Endothelial cell of umbilical vein (primary cell): Measurements from ENCODE around the gene F2. TPM values are rescaled to one million over a fixed set of nuclear protein-coding genes. Genes with fewer than 3 reads are reported as not detected.

ENCODE experiments used
- BruUV-seq: library from RNA; stranded (reverse); fragments of 400-500 nt; replicated peaks from 2 replicates; lab custom pipeline; 2021; lab: Mats Ljungman, UMichigan
- CTCF ChIA-PET: fragments of 300-600, 350-600 bp; sonication (Branson Sonifier 250); formaldehyde crosslinking; loops from one replicate; lab custom pipeline; 2021; ENCODE audit warnings: antibody characterized with exemption, inconsistent platforms; lab: Charles Lee
- POLR2A ChIA-PET: fragments of 300-600, 350-600 bp; sonication (Branson Sonifier 250); formaldehyde crosslinking; loops from one replicate; lab custom pipeline; 2021; ENCODE audit warnings: antibody characterized with exemption, inconsistent platforms; lab: Charles Lee
- DNase-seq: peaks from one replicate; pipeline ENCODE4 v3.0.0-alpha.2; 2011; ENCODE audit warnings: low read depth, low spot score
- FAIRE-seq: peaks from 2 replicates; lab custom pipeline; 2011; peaks lifted over from hg19 to GRCh38; lab: Jason Lieb, UNC
- H2AFZ ChIP-seq: 2 replicates; pipeline ENCODE4 v1.6.0; 2012; ENCODE audit warnings: low read depth, low read length, control low read depth, inconsistent platforms
- H3K27ac ChIP-seq: 2 replicates; pipeline ENCODE4 v1.5.1; 2011; ENCODE audit warnings: low read depth, mild to moderate bottlenecking, control low read depth, low read length, moderate library complexity; ENCODE audit not compliant: insufficient read depth
- H3K27me3 ChIP-seq, 2 experiments: 2 replicates each; pipeline versions ENCODE4 v1.6.0 to v1.6.1; 2011; ENCODE audit warnings: low read length in 2 of 2, mixed read lengths in 1 of 2; ENCODE audit not compliant: control insufficient read depth in 2 of 2, insufficient read depth in 2 of 2
- H3K36me3 ChIP-seq, 2 experiments: 2 replicates in 1 of 2; 3 replicates in 1 of 2; pipeline ENCODE4 v1.5.1; 2011; ENCODE audit warnings: low read length in 2 of 2, mild to moderate bottlenecking in 1 of 2, moderate library complexity in 1 of 2; ENCODE audit not compliant: control insufficient read depth in 2 of 2, insufficient read depth in 2 of 2; ENCODE audit errors: extremely low read depth in 1 of 2
- H3K4me1 ChIP-seq: 3 replicates; pipeline ENCODE4 v1.5.1; 2011; ENCODE audit warnings: mild to moderate bottlenecking, low read length; ENCODE audit not compliant: control insufficient read depth, insufficient read depth; ENCODE audit errors: extremely low read depth
- H3K4me2 ChIP-seq: 2 replicates; pipeline ENCODE4 v1.6.1; 2011; ENCODE audit warnings: low read length, control low read depth, mixed read lengths; ENCODE audit not compliant: insufficient read depth
- H3K4me3 ChIP-seq, 3 experiments: fragments of 200-600 bp in 1 of 3; sonication (generic), shearing (Covaris generic) in 1 of 3; replicated peaks in 1 of 3; 2 replicates each; pipeline ENCODE4 v1.5.1; 2011 to 2016; ENCODE audit warnings: control low read depth in 3 of 3, low read length in 3 of 3, mild to moderate bottlenecking in 2 of 3, inconsistent platforms in 1 of 3, low read depth in 1 of 3, moderate library complexity in 1 of 3; ENCODE audit not compliant: insufficient read depth in 1 of 3
- H3K79me2 ChIP-seq: 2 replicates; pipeline ENCODE4 v1.6.0; 2012; ENCODE audit warnings: low read length, inconsistent platforms; ENCODE audit not compliant: control insufficient read depth, insufficient read depth
- H3K9ac ChIP-seq: replicated peaks from 2 replicates; pipeline ENCODE3; 2011; ENCODE audit warnings: low read length, control low read depth; ENCODE audit not compliant: insufficient read depth; ENCODE audit errors: extremely low read depth
- H3K9me1 ChIP-seq: replicated peaks from 3 replicates; pipeline ENCODE4 v1.6.0; 2011; ENCODE audit warnings: mild to moderate bottlenecking, low read length; ENCODE audit not compliant: control insufficient read depth, insufficient read depth; ENCODE audit errors: extremely low read depth
- H3K9me3 ChIP-seq: replicated peaks from 2 replicates; pipeline ENCODE4 v1.5.1; 2012; ENCODE audit warnings: low read length, inconsistent platforms; ENCODE audit not compliant: control insufficient read depth, insufficient read depth
- H4K20me1 ChIP-seq: replicated peaks from 2 replicates; pipeline ENCODE3; 2011; ENCODE audit warnings: mild to moderate bottlenecking, low read length; ENCODE audit not compliant: control insufficient read depth, insufficient read depth; ENCODE audit errors: extremely low read depth
- CTCF ChIP-seq, 2 donors: IDR thresholded peaks; 1 replicate in 1 of 2; 2 replicates in 1 of 2; pipeline ENCODE4 v1.5.1; 2011; ENCODE audit warnings: low read length in 2 of 2, mild to moderate bottlenecking in 2 of 2, moderate library complexity in 2 of 2, control low read depth in 1 of 2, inconsistent platforms in 1 of 2, low read depth in 1 of 2; ENCODE audit not compliant: insufficient read depth in 1 of 2; ENCODE audit errors: extremely low read depth in 1 of 2
- FOS ChIP-seq: IDR thresholded peaks from 2 replicates; pipeline ENCODE4 v1.6.1; 2011; ENCODE audit warnings: mild to moderate bottlenecking, low read length, moderate library complexity, borderline replicate concordance; ENCODE audit not compliant: insufficient read depth
- JUN ChIP-seq: IDR thresholded peaks from 2 replicates; pipeline ENCODE4 v1.6.1; 2011; ENCODE audit warnings: borderline replicate concordance, low read depth; ENCODE audit not compliant: insufficient read length, insufficient read depth
- MAX ChIP-seq: IDR thresholded peaks from 2 replicates; pipeline ENCODE4 v1.6.1; 2011; ENCODE audit not compliant: insufficient read depth, insufficient read length
- POLR2A ChIP-seq: IDR thresholded peaks from 2 replicates; pipeline ENCODE4 v1.6.1; 2012; ENCODE audit warnings: low read depth, mild to moderate bottlenecking, control low read depth, low read length
- POLR2AphosphoS5 ChIP-seq: IDR thresholded peaks from 2 replicates; pipeline ENCODE4 v1.6.1; 2012; ENCODE audit warnings: low read depth, mild to moderate bottlenecking, control low read depth, low read length, moderate library complexity; ENCODE audit not compliant: insufficient read depth
- dilution Hi-C: fragments of 300-500 bp; cut with MboI; formaldehyde crosslinking; loops from one replicate; pipeline ENCODE4 v1.15.0; 2019; ENCODE audit warnings: low sequenced_read_pairs; ENCODE audit not compliant: extremely low pct_ligation_motif_present
- intact Hi-C: fragments of 100-400 bp; cut with micrococcal nuclease; formaldehyde crosslinking; loops from one replicate; pipeline ENCODE4 v1.10.0; 2022
- polyA plus RNA-seq, 4 experiments: library from polyadenylated mRNA; depleted of rRNA in 3 of 4; stranded (reverse) in 3 of 4; unstranded in 1 of 4; fragments of >200 nt; gene quantifications; 2 replicates each; pipeline versions ENCODE4 v1.2.1 to v1.2.3, GENCODE V29; 2011 to 2012; ENCODE audit warnings: missing spikeins in 1 of 4
- total RNA-seq: library from RNA; stranded (reverse); gene quantifications from 2 replicates; pipeline ENCODE4 v1.2.3, GENCODE V29; 2021

F2 gene
- total and polyA plus RNA-seq, 2 donors (not counting 3 experiments of a cell fraction or from before 2014, with no cell fraction given), result 0.04 TPM; not detected in 1

DNA sequence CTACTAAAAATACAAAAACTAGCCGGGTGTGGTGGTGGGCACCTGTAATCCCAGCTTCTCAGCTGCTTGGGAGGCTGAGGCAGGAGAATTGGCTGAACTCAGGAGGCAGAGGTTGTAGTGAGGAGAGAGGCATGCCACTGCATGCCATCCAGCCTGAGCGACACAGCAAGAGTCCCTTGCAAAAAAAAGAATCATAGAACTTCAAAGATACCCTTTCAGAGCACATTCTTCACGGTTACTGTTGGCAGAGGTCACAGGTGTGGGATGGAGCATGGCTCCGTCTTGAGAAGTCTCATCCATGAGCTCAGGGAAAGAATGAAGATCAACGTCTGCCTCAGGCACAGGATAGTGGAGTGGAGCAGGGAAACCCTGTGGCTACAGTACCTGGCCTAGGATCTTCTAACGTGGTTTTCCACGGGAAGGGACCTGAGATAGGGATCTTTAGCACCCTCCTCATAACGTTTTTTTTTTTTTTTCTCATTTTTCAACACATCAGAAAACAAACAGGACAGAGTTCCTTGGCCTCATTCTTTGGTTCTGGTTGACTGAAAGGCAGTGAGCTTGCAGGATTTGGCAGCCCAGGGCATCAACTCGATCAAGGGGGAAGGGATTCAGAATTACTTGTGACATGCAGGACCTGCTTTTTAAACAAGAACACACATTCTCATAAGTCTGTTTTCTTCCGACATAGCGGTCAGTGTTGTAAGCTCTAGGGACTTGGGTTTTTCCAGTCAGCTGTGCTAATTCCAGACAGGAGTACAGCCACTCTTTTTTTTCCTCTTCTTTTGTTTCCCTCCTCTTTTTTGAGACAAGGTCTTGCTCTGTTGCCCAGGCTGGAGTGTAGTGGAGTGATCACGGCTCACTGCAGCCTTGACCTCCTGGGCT is 22.8 kb downstream of the F2 start:
- H4K20me1 ChIP-seq, result no peaks in the 10 kb centered on the region
- intact Hi-C loops (no loop called here), dilution Hi-C loops (no loop called here)
- H3K4me2 ChIP-seq, result no peak overlapping the region
- ChIA-PET CTCF (interaction anchor here (1.5 kb wide), 1 partner anchor 29 kb away, joined by 3 read pairs; no protein-coding TSS in a partner anchor), POLR2A (no interaction called here)
- no peak overlapping the region for H3K9ac ChIP-seq
- H3K79me2 ChIP-seq, result no peaks in the 10 kb centered on the region
- no peaks in the 10 kb centered on the region for H3K9me3 ChIP-seq
- DNase-seq (no peak), FAIRE-seq (no peak)
- H2AFZ ChIP-seq, result no peak overlapping the region
- no TSS peak for BruUV-seq
- H3K36me3 ChIP-seq, result peaks cover 26 to 32% of the 10 kb centered on the region in 2 experiments
- H3K9me1 ChIP-seq, result no peaks in the 10 kb centered on the region
- TF ChIP-seq MAX, result no peak
- no peak for TF ChIP-seq JUN
- H3K4me1 ChIP-seq, result no peaks in the 10 kb centered on the region
- no peak overlapping the region for H3K27ac ChIP-seq
- H3K4me3 ChIP-seq, result no peak overlapping the region
- no peaks in the 10 kb centered on the region for H3K27me3 ChIP-seq

GRCh38 chr11:46743043-46743442 is 24.0 kb downstream of the F2 start:
- H3K4me1 ChIP-seq, result no peaks in the 10 kb centered on the region
- H3K4me3 ChIP-seq, result no peak overlapping the region
- no peak overlapping the region for H3K27ac ChIP-seq
- CTCF ChIA-PET, result interaction anchor here (0.9 to 1.5 kb wide), 3 partner anchors 9 to 30 kb away, joined by 3 read pairs; no protein-coding TSS in a partner anchor
- peaks cover 35% of the 10 kb centered on the region in 2 experiments for H3K36me3 ChIP-seq
- H4K20me1 ChIP-seq, result no peaks in the 10 kb centered on the region
- TF ChIP-seq FOS (no peak), POLR2A (no peak), CTCF (IDR thresholded peaks at IDR 0.05; ENCODE audit: extremely low read depth in 1 of 2, insufficient read depth in 1 of 2, low read depth in 1 of 2, low read length in 2 of 2) (no peak), POLR2AphosphoS5 (no peak)
- no peaks in the 10 kb centered on the region for H3K9me3 ChIP-seq
- H3K4me2 ChIP-seq, result no peak overlapping the region
- POLR2A ChIA-PET, result no interaction called here
- FAIRE-seq, result no peak
- intact Hi-C loops (no loop called here), dilution Hi-C loops (no loop called here)
- no peak for DNase-seq
- no peaks in the 10 kb centered on the region for H3K27me3 ChIP-seq
- H3K79me2 ChIP-seq, result no peaks in the 10 kb centered on the region
- no peaks in the 10 kb centered on the region for H3K9me1 ChIP-seq
- no peak overlapping the region for H2AFZ ChIP-seq
- no peak overlapping the region for H3K9ac ChIP-seq
- BruUV-seq, result no TSS peak
